Coronary artery (tissue), 2 donors: ENCODE results near the gene STK24.

Experiments
- DNase-seq: peaks from one replicate; pipeline ENCODE4 v3.0.0-alpha.2; 2017; ENCODE audit warnings: low spot score
- H3K27ac ChIP-seq, 2 donors: fragments of 200-600 bp; sonication (generic); one replicate each; pipeline ENCODE4 v1.5.1; 2016 to 2019
- H3K4me3 ChIP-seq: fragments of 200-600 bp; sonication (generic); 2 replicates; pipeline ENCODE4 v1.5.1; 2016; ENCODE audit warnings: mild to moderate bottlenecking, moderate library complexity
- TF ChIP-seq, protein P1 (sequence below): fragments of 200-600 bp; sonication (generic); IDR thresholded peaks from one replicate; pipeline ENCODE4 v1.5.1; 2019; ENCODE audit warnings: antibody characterized with exemption

The STK24 gene

GRCh38 chr13:98447130-98447529 lies 129.8 kb downstream of the STK24 start:
- no peak for DNase-seq
- TF ChIP-seq, protein P1, sequence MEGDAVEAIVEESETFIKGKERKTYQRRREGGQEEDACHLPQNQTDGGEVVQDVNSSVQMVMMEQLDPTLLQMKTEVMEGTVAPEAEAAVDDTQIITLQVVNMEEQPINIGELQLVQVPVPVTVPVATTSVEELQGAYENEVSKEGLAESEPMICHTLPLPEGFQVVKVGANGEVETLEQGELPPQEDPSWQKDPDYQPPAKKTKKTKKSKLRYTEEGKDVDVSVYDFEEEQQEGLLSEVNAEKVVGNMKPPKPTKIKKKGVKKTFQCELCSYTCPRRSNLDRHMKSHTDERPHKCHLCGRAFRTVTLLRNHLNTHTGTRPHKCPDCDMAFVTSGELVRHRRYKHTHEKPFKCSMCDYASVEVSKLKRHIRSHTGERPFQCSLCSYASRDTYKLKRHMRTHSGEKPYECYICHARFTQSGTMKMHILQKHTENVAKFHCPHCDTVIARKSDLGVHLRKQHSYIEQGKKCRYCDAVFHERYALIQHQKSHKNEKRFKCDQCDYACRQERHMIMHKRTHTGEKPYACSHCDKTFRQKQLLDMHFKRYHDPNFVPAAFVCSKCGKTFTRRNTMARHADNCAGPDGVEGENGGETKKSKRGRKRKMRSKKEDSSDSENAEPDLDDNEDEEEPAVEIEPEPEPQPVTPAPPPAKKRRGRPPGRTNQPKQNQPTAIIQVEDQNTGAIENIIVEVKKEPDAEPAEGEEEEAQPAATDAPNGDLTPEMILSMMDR: no peak
- Histone ChIP-seq H3K4me3 (no peak overlapping the region), H3K27ac (no peak overlapping the region)

DNA sequence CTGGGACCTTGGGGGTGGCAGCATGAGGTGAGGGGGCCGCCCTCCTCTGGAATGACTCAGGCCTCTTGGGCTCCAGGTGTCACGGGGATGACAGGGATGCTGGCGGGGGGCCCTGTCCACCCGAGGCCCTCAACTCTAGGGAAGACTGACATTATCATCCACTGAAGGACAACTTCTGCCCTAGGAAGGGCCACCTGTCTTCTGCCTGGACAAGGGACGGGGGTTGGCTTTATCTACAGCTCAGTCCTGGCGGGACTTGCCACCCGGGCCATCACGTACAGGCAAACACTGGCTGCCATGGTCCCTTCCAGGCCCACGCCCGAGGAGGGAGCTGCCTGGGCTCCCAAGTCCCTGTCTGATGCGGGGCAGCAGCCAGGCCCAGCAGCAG lies 130.7 kb downstream of the STK24 start:
- Histone ChIP-seq H3K4me3 (no peak overlapping the region), H3K27ac (peak overlapping the region in 1 of 2 donors; percentile 62)
- DNase-seq: no peak
- TF ChIP-seq, protein P1: no peak

DNA sequence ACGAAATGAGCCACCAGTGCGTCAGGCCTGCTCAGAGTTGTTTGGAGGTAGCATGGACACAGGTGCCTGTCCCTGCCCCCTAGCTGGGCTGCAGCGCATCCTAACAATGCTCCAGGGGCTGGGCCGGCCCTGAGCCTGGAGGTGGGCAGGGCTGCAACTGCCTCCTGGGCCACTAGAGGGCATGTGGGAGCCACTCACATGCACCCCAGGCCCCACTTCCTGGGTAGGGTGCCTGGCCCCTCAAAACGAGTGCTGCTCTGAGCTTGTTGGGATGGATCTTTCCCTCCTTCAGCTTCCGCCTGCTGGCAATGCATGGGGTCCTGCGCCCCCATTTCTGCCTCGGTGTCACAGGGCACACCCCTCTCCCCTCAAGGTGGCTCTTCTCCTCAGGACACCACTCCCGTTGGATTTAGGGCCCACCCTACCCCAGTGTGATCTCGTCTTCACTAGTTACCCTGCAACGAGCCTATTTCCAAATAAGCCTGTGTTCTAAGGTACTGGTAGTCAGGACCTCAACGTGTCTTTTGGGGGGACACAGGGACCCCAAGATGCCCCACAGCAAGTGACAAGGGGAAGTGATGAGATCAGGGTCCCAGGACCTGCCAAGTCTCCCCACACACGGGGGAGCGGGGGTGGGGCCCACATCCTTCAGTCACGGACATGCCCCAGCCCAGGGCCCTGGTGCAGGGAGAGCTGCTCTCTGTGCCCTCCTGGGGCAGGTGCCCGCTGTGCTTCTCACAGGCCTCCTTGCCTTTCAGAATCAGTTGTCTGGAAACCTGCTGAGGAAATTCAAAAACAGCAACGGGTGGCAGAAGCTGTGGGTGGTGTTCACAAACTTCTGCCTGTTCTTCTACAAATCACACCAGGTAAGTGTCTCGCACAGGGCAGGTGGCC lies 131.3 kb downstream of the STK24 start:
- no peak for DNase-seq
- Histone ChIP-seq H3K27ac (peak overlapping the region; percentile 2 to 62), H3K4me3 (no peak overlapping the region)
- TF ChIP-seq, protein P1: peak; percentile 87

GRCh38 chr13:98444381-98444780 lies 132.5 kb downstream of the STK24 start:
- TF ChIP-seq, protein P1: no peak
- H3K4me3 ChIP-seq: no peak overlapping the region
- no peak overlapping the region for H3K27ac ChIP-seq
- DNase-seq: no peak

GRCh38 chr13:98443800-98444325 lies 133.0 kb downstream of the STK24 start:
- TF ChIP-seq, protein P1: no peak
- DNase-seq: no peak
- Histone ChIP-seq H3K27ac (no peak overlapping the region), H3K4me3 (no peak overlapping the region)

GRCh38 chr13:98443329-98443728 lies 133.6 kb downstream of the STK24 start:
- no peak overlapping the region for H3K27ac ChIP-seq
- no peak overlapping the region for H3K4me3 ChIP-seq
- TF ChIP-seq, protein P1: no peak
- no peak for DNase-seq
